NCI-H2171 (cell line): ENCODE data around the gene ITPR2.

Experiments
- DNase-seq: peaks from one replicate; lab custom pipeline; 2025; lab: John Stamatoyannopoulos, UW

ITPR2 gene

GRCh38 chr12:26513363-26514043 lies 319.5 kb downstream of the ITPR2 start:
- DNase-seq: no peak

DNA sequence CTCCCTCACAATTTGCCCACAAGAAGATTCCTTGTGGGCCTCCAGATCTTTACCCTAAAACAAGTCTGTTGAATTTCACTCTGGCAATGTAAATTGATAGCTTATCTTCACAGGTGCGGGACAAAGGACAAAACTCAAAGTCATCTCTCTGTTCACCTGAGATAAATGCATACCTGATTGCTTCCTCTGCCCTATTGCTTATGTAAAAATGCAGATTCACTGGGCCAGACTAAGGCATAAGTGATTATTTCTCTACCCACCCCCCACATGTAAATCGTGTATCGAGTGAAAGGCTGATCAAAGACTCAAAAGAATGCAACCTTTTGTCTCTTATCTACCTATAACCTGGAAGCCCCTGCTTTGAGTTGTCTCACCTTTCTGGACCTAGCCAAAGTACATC lies 320.8 kb downstream of the ITPR2 start:
- DNase-seq: no peak

DNA sequence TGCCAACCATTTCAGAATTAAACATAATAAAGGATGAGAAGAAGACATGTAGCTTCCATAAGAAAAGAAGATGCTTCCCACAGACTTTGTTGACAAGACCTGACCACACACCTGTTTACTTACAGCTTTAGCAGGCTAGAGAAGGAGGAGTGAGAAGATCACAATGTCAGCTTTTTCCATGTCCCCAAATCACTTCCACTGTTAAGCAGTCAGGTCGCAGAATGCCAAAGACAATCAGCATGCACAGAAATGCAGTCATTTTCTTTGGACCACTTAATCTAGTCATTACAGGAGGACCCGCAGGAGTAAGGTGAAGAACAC lies 322.7 kb downstream of the ITPR2 start:
- no peak for DNase-seq

- no peak for DNase-seq
Measured at GRCh38 chr12:26507613-26508012, 325.4 kb downstream of the ITPR2 start.

- no peak for DNase-seq
Measured at GRCh38 chr12:26499979-26500640, 332.9 kb downstream of the ITPR2 start.

DNA sequence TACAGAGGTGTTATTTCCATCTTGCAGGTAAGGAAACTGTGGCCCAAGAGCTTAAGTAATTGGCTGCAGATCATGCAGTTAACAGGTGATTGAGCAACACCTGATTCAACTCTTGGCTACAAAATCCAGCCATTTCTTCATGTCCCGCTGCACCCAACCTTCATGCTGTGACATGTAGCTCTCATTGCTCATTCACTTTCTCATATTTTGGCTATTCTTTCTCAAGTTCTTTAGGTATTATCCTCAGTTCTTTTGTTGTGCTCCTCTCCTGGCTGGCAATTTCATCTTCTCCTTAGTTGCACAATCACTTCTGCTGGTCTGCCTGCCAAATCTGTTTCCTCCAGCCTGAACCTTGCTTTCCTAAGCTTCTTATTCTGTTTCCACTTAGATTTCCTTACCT lies 336.8 kb downstream of the ITPR2 start:
- DNase-seq: no peak

DNA sequence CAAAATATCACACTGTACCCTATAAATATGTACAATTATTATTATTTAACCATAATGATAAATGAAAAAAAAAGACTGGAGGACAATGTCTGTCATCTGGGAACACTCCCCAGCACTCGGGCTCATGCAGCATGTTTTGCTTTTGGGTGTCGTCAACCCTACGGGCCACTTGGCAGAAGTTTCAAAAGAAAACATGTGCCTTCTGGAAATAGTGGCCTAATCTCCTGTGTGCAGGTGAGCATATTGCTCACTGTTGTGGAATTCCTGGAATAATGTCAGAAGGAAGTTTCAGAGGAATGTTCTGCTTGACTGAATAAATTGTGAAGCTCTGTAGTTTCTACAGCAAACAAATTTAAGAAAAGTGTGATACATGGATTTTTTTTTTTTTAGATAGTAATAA lies 339.3 kb downstream of the ITPR2 start:
- DNase-seq: no peak

- no peak for DNase-seq
Measured at GRCh38 chr12:26492406-26492805, 340.6 kb downstream of the ITPR2 start.

DNA sequence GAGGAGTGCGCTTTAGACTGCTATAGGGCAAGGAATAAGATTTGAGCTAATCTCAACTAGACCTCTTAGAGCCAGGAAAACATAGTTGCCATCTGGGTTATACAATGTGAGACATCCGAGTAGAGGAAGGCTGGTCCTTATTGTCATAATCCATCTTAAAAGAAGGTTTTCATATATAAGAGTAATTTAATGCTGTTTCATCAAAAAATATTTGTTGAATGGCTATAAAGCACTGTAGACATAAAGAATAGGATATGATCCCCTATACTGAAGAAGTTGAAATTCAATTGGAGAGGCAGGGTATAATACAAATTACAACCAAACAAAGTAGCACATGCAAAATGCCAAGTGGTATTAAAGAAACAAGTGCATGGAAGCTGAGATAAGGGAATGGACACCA lies 343.1 kb downstream of the ITPR2 start:
- no peak for DNase-seq

DNA sequence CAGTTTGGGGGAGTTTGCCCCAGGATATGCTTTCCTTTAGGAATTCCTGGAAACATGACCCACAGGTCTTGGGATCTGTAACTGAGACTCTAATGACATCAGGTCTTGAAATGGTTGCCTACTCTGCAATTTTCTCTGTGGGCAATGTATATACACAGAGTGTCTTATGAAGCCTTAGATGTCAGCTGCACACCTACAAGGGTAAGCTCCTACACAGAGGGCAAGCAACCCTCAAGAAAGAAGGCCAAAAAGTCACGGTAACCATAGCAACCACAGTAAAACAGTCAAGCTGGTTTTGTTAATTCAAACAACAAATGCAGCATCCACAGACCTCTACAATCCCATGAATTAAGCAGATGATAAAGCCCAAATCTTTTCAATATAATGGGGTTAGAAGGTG lies 344.6 kb downstream of the ITPR2 start:
- DNase-seq: no peak

DNA sequence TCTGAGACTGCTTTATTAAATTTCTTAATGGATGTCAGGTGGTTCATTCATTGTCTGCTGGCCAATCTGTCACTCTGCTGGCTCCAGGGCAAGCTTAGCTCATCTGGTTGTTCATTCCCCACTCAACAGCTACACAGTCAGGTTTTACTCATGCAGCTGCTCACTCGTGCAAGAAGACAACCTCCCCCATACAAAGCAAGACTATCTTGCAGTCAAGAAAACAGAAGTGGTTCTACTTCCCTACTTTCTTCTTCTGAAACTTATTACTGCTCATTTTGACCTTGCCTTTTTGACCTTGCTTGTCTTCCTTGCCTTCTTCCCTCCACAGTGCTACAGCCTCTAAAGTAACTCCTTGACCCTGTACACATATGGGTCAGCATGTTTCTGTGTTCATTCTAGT lies 359.7 kb downstream of the ITPR2 start:
- DNase-seq: no peak

DNA sequence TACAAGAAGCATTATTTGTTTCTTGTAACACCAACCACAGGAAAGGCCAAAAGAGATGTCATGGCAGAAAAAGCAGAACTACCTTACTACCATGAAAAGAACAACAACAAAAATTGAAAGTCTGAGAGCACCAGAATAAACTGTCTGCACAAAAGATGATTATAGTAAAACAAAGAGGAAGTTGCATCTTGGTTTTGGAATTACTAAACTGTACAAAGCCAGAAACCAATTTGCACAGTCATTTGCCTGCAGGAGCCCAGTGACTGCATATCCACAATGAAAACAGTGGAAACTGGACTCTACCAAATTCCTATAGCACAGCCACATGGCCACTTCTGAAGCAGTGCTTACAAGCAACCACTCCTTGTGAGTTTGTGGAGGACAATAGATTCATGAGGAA lies 361.4 kb downstream of the ITPR2 start:
- no peak for DNase-seq

- DNase-seq: peak; percentile 8
Measured at GRCh38 chr12:26469421-26470180, 363.4 kb downstream of the ITPR2 start.

- no peak for DNase-seq
Measured at GRCh38 chr12:26467351-26467750, 365.6 kb downstream of the ITPR2 start.

DNA sequence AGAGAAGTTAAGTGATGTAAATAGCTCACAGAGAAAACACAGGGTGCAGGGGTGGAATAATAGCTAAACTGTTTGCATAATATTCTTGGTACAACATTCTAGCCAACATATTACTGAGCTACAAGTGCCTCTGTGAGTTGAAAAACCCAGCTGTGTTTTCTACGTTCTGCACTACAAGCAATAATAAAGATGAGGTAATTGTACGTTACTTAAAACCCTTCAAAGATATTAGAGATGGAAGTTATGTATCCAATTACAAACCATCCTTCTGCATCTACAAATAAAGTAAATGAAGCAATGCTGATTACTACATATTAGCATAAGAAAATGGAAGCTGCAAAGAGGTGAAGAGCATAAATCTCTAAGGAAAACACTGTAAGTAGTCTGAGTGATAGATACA lies 366.3 kb downstream of the ITPR2 start:
- no peak for DNase-seq

- DNase-seq: no peak
Measured at GRCh38 chr12:26465419-26466097, 367.4 kb downstream of the ITPR2 start.

GRCh38 chr12:26461776-26462175 lies 371.2 kb downstream of the ITPR2 start:
- DNase-seq: no peak

DNA sequence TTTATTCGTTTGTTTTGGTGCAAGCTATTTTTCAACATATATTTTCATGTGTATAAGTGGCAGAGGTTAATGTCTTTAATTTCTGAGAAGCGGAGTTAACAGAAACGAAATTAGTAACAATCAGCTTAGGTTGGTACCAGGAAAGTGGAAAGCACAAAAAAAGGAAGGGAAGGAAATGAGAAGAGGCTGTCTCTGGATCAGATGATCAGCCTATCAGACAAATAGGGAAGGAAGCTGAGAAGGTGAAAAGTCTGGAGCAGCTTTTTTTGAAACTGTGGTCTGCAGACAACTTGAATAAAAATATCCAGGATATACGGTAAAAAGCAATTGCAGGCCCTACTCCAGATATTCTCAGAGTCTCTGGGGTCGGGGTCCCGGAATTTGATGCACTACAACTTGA lies 372.6 kb downstream of the ITPR2 start:
- DNase-seq: no peak

- DNase-seq: no peak
Measured at GRCh38 chr12:26455936-26456574, 376.9 kb downstream of the ITPR2 start.

DNA sequence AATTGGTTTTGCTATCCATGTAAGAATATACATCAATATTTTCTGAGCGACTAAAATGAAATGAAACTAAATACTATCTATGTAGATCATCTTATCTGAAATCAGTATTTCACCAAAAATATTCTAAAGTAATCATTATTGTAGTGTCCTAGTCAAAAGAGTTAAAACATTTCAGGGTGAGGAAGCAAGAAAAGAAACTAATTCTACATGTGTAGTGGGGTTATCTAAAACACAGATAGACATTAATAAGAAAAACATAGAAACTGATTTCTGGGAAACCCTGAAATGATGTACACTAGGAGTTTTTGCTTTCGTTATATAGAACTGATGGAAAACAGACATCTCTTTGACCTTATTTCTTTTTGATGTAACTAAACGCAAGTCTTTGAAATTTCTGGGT lies 379.7 kb downstream of the ITPR2 start:
- DNase-seq: no peak

DNA sequence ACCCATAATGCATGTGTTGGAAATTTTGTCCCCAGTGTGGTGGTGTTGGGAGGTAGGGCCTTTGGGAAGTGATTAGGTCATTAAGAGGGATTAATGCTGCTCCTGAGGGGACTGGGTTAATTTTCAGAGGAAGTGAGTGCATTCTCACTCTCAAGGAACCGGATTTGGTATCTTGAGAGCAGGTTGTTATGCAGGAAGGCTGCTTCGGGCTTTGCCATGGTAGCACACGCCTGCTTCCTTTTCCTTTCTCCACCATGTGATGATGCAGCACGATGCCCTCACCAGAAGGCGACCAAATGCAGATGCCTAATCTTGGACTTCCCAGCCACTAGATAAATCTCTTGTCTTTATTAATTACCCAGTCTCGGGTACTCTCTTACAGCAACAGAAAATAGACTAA lies 380.5 kb downstream of the ITPR2 start:
- no peak for DNase-seq

DNA sequence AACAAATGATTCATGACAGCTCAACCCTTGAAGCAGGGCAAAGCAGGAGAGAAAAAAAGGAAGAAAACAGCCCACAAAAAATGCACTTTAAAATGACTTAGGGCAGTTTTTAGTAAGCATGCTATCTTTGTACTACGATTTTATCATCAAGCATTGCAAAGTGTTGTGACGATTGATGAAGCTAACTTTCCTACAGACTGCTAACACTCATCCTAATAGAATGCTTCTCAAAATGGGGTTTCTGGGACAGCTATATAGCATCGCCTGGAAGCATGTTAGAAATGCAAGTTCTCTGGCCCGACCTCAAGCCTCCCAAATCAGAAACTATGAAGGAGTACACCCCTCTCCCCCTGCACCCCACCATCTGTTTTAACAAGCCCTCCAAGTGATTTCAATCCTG lies 381.2 kb downstream of the ITPR2 start:
- DNase-seq: no peak
